MV-4-11 (cell line): ENCODE data around the gene PDGFA.

Experiments used
- DNase-seq: peaks from one replicate; lab custom pipeline; 2025; lab: John Stamatoyannopoulos, UW

The PDGFA gene

GRCh38 chr7:473870-474604 is 45.6 kb downstream of the PDGFA start:
- DNase-seq = no peak

DNA sequence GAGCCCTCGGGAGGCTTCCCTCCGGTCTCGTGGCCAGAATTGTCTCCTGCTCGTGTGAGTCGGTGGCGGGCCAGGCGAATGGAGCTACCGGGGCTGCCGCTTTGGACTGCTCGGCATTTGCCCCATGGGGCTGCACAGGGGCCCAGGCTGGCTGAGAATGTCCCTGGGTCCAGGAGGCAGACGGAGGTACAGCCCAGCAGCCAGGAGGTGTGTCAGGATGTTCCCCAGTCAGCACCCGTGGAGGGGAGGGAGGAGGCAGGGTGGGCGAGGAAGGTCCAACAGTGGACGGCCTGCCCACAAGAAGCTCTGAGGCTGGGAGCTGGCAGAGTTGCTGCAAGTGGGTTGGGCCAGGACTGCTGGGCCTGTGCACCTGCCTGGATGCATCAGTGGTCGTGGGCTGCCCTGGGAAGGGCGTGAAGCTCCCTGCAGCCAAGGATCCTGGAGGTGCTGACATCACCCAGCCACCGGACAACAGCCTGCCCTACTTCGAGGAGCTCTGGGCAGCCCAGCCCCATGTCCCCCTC is 46.4 kb downstream of the PDGFA start:
- no peak for DNase-seq

DNA sequence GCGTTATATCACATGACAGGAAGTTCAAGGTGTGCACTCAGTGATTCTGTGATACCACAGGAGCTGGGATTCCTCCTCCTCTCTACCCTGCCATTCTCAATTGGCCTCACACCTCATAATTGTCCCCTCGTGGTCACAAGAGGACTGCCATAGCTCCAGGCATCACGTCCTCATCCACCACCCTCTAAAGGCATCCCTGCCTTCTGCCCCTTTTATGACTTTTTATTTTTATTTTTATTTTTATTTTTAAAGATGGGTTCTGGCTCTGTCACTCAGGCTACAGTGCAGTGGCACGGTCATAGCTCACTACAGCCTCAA is 47.0 kb downstream of the PDGFA start:
- no peak for DNase-seq

GRCh38 chr7:471866-472639 is 47.6 kb downstream of the PDGFA start:
- no peak for DNase-seq

DNA sequence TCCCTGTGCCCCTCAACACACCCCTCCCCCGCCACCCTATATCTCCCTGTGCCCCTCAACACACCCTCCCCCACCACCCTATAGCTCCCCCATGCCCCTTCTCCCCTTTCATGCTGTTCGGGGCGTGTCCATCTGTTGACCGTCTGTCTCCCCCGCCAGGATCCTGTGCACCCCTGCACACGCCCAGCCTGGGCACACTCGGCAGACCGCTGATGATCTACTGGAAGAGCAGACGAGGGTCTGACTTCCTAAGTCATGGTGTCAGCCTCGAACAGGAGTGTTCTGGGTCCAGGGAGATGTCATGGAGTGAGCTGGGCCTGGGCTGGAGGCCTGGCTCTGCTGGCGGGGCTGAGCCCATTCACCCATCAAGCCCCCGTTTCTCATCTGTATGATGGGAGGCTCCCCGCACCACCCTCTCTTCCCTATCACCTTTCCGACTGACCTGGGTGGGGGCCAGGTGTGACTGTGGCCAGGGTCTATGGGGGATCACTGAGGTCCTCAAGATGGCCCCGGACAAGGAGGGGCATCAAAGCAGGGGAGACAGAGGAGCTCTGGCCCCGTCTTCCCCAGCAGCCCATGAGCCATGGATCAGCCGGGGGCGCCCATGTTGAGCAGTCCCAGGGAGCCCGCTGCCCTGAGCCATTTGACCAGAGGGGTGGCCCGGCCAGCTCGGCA is 48.3 kb downstream of the PDGFA start:
- no peak for DNase-seq

DNA sequence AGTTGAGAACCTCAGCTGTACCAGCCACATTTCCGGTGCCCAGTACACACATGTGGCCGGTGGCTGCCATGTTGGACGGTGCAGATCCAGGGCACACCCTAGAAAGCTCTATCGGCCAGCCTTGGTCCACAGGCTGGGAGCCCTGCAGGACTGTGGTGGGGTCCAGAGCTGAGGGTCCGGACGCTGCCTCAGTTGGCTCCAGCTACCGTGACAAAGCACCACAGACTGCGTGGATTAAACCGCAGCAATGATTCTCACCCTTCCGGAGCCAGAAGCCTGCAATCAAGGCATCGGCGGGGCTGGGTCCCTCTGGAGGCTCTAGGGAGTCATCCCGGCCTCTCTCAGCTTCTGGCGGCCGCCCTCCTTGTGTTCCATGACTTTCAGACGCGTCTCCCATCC is 50.1 kb downstream of the PDGFA start:
- DNase-seq = no peak

- DNase-seq = peak; percentile 91
These were observed 50.7 kb downstream of the PDGFA start for GRCh38 chr7:468681-469562.

GRCh38 chr7:467856-468545 is 51.6 kb downstream of the PDGFA start:
- DNase-seq = peak; percentile 49

DNA sequence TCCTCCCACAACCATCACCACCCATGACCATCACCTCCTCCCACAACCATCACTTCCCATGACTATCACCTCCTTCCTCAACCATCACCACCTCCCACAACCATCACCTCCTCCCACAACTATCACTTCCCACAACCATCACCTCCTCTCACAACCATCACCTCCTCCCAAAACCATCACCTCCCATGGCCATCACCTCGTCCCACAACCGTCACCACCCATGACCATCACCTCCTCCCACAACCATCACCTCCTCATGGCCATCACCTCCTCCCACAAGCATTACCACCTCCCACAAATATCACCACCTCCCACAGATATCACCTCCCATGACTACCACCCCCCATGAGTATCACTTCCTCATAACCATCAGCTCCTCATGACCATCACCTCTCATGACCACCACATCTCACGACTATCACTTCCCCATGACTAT is 52.2 kb downstream of the PDGFA start:
- DNase-seq = peak; percentile 80

DNA sequence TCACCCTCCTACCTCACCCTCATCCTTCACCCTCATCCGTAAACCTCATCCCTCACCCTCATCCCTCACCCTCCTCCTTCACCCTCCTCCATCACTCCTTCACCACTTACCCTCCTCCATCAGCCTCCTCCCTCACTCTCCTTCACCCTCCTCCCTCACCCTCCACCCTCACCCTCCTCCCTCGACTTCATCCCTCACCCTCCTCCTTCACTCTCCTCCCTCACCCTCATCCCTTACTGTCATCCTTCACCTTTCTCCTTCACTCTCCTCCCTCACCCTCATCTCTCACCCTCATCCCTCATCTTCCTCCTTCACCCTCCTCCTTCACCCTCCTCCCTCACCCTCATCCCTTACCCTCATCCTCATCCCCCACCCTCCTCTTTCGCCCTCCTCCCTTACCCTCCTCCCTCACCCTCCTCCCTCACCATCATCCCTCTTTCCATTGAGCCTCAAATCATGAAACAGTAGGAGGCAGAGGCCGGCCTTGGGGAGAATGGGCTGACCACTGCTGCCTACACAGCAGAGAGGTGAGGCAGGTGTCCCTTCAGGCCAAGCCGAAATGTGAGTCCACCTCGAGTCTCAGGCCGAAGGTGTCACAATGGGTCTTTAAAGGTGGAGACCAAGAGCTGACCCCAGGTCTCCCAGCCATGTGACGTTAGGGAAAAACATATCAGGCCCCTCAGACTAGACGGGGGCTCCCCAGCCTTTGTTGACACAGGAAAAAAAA is 53.0 kb downstream of the PDGFA start:
- no peak for DNase-seq

GRCh38 chr7:465710-466400 is 53.8 kb downstream of the PDGFA start:
- no peak for DNase-seq

DNA sequence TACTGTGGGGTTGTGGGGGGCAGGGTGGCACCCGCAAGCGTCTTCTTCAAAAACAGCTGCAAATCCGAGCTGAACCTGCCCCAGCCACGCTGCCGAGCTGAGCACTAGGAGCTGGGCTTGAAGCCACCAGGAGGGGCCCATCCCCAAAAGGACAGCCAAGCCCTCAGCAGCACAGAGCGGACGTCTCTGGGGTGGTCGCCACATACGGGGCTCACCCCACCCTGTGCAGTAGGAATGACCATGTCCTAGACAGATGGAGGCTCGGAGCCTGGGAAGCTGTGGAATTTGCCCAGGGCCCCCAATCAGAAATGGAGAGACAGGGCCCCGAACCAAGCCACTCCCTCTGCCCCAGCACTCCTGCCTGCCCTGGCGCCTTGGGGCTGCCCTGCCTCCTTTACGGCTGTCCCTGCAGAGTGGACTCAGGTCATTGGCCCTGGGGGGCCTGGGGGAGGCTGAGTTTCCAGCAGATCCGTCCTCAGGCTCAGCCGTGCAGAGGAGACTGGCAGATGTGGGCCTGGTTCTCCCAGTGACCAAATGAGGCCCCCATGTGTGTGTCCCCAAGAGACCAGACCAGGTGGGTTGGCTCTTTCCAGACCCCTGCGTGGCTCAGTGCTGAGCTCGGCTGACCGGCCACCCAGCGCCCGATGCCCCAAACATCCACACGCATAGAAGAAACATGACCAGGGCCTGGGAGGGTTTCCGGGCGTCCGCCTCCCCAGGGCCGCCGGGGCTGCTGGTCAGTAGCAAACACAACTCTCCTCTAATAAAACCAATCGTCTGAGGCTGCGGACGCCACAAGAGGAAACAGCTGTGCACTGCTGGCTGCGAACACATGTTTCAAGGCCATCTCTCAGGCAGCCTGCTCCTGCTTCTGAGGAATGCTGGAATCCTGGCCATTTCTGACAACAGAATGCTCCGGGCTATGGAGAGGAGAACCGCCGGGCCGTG is 54.9 kb downstream of the PDGFA start:
- DNase-seq = no peak

DNA sequence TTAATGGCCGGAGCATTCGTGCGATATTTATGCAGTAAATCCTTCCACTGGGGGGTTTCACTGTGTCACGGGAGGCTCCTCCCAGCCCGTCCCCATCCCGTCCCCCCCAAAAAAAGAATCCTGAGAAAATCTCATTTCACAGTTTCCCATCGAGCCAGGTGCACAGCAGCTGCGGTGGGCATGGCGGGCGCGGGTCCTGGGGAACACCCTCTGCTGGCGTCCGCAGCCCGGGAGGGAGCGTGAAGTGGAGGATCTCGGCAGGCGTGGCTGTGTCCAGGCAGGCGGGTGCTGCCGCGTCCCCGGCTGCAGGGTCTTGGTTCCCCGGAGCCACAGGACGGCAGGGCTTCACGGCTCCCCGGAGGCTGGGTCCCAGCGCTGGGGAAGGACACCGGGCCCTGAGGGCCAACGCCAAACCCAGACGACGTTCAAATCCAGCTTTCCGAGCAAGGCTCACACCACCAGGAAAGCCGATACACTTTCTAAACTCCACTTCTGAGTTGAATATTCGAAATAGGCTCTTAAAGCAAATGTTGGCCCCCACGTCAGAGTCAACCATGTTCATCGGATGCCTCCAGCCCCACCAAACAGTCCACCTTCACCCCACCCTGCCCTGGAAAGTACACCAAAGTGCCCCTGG is 55.7 kb downstream of the PDGFA start:
- no peak for DNase-seq

- DNase-seq = no peak
These were observed 56.3 kb downstream of the PDGFA start for GRCh38 chr7:463362-463781.

- no peak for DNase-seq
These were observed 57.2 kb downstream of the PDGFA start for GRCh38 chr7:462173-463103.

DNA sequence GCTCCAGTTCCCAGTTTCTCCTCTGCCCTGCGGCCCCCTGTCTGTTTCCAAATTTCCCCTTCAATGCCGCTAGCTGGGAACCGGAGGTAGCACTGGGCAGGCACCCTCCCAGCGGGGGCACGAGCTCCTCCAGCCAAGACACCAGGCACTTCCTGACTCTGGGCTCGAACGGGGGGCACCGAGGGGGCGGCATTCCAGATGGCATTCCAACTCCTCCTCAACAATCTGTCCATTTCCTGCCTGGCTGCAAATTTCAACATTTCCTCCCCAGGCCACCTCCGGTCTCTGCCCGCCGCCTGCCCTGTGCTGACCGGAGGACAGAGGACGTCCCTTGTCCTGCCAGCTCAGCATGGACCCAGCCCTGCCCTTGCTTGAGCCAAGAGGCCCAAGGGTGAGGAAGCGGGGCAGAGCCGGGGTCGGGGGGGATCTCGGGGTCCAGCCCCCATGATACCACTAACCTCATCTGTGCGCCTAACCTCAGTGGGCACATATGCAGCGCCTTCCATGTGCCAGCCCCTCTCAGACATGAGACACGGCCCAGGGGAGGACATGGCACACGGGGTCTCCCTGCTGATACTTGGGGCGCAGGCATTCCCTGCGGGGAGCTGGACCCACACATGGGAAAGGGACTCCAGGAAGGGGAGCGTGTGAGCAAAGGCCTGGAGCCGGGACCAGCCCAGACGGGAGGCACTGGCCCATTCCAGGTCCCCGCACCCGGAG is 58.0 kb downstream of the PDGFA start:
- DNase-seq = no peak

DNA sequence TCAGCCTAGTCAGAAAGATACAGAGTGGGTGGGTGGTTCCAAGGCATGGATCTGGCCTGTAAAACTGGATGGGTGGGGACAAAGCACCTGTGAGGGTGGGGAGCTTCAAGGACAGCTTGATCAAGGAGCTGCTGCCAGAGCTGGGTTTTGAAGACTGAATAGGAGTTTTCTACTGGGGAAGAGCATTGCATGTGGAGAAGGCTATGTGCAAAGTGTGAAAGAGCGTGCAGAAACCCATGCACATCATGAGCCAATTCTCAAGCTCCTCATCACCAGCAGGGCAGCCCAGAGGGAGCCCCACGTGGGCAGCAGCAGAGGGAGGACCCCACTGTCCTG is 58.6 kb downstream of the PDGFA start:
- DNase-seq = no peak
